WTC11 (cell line): ENCODE data around the gene NOL4. TPM values are rescaled to one million over a fixed set of nuclear protein-coding genes. Genes with fewer than 3 reads are reported as not detected.

Experiments
- ATAC-seq: fragments of 200-7000 bp; cut with Tn5 transposase; 2 replicates; pipeline ENCODE4 v1.10.0; 2021; ENCODE audit warnings: mild to moderate bottlenecking, moderate library complexity
- CTCF ChIA-PET: fragments of 300-600 bp; sonication (Branson Sonifier 250); formaldehyde crosslinking; loops from one replicate; lab custom pipeline; 2021; ENCODE audit warnings: antibody characterized with exemption; lab: Charles Lee
- POLR2A ChIA-PET: fragments of 350-600 bp; sonication (Branson Sonifier 250); formaldehyde crosslinking; loops from one replicate; lab custom pipeline; 2021; ENCODE audit warnings: antibody characterized with exemption; lab: Charles Lee
- DNase-seq: peaks from one replicate; pipeline ENCODE4 v3.0.0; 2021; ENCODE audit warnings: low spot score
- H3K27ac Mint-ChIP-seq: 2 replicates; pipeline ENCODE4 v1.8.0; 2021; ENCODE audit warnings: mixed read lengths
- H3K27me3 Mint-ChIP-seq: 2 replicates; pipeline ENCODE4 v1.8.0; 2021; ENCODE audit warnings: low read depth, mild to moderate bottlenecking, moderate library complexity, mixed read lengths
- H3K36me3 Mint-ChIP-seq: 2 replicates; pipeline ENCODE4 v1.8.0; 2021; ENCODE audit warnings: mixed read lengths
- H3K4me1 Mint-ChIP-seq: 2 replicates; pipeline ENCODE4 v1.8.0; 2022; ENCODE audit warnings: mixed read lengths
- H3K4me3 Mint-ChIP-seq: 2 replicates; pipeline ENCODE4 v1.8.0; 2021; ENCODE audit warnings: mild to moderate bottlenecking, moderate library complexity, mixed read lengths
- H3K9me3 Mint-ChIP-seq: 2 replicates; pipeline ENCODE4 v1.8.0; 2021; ENCODE audit warnings: mixed read lengths
- CREB1 ChIP-seq: sonication (generic); formaldehyde crosslinking; IDR thresholded peaks from 2 replicates; pipeline ENCODE4 v1.8.0; 2023; ENCODE audit warnings: mild to moderate bottlenecking, missing genetic modification reagents
- ETV6 ChIP-seq: sonication (generic); formaldehyde crosslinking; IDR thresholded peaks from 2 replicates; pipeline ENCODE4 v1.8.1; 2022; ENCODE audit warnings: mild to moderate bottlenecking, missing genetic modification reagents
- FOXP1 ChIP-seq: sonication (generic); formaldehyde crosslinking; IDR thresholded peaks from 2 replicates; pipeline ENCODE4 v1.8.0; 2022; ENCODE audit warnings: missing genetic modification reagents, mild to moderate bottlenecking, moderate library complexity, borderline replicate concordance
- GRHL2 ChIP-seq: fragments of 250-450 bp; sonication (Bioruptor Pico); IDR thresholded peaks from 2 replicates; pipeline ENCODE4 v1.8.0; 2022; ENCODE audit warnings: mild to moderate bottlenecking, moderate library complexity; ENCODE audit not compliant: insufficient replicate concordance, severe bottlenecking
- GTF2I ChIP-seq: fragments of 250-450 bp; sonication (Bioruptor Pico); conservative IDR thresholded peaks from 2 replicates; pipeline ENCODE4 v1.4.0; 2021; ENCODE audit warnings: mild to moderate bottlenecking
- HMGA2 ChIP-seq: fragments of 250-450 bp; sonication (Bioruptor Pico); IDR thresholded peaks from 2 replicates; pipeline ENCODE4 v1.4.0; 2021; ENCODE audit warnings: mild to moderate bottlenecking, moderate library complexity
- IRF2 ChIP-seq: sonication (generic); formaldehyde crosslinking; IDR thresholded peaks from 2 replicates; pipeline ENCODE4 v1.8.0; 2022; ENCODE audit warnings: low read depth, missing genetic modification reagents, borderline replicate concordance
- NR2C2 ChIP-seq: sonication (generic); formaldehyde crosslinking; IDR thresholded peaks from 2 replicates; pipeline ENCODE4 v1.8.0; 2022; ENCODE audit warnings: mild to moderate bottlenecking, missing genetic modification reagents
- RORB ChIP-seq: fragments of 250-450 bp; sonication (Bioruptor Pico); IDR thresholded peaks from 2 replicates; pipeline ENCODE4 v1.9.0; 2021; ENCODE audit warnings: mild to moderate bottlenecking
- SOX15 ChIP-seq: fragments of 250-450 bp; sonication (Bioruptor Pico); IDR thresholded peaks from 2 replicates; pipeline ENCODE4 v1.9.0; 2021; ENCODE audit warnings: mild to moderate bottlenecking
- TEAD1 ChIP-seq: sonication (generic); formaldehyde crosslinking; IDR thresholded peaks from 2 replicates; pipeline ENCODE4 v1.8.0; 2022; ENCODE audit warnings: mild to moderate bottlenecking, missing genetic modification reagents
- ZBTB21 ChIP-seq: sonication (generic); formaldehyde crosslinking; IDR thresholded peaks from 2 replicates; pipeline ENCODE4 v1.8.1; 2023; ENCODE audit warnings: mild to moderate bottlenecking, missing genetic modification reagents, borderline replicate concordance
- ZNF121 ChIP-seq: sonication (generic); formaldehyde crosslinking; IDR thresholded peaks from 2 replicates; pipeline ENCODE4 v1.8.0; 2023; ENCODE audit warnings: missing genetic modification reagents
- ZNF138 ChIP-seq: sonication (generic); formaldehyde crosslinking; conservative IDR thresholded peaks from 2 replicates; pipeline ENCODE4 v1.8.1; 2022; ENCODE audit warnings: mild to moderate bottlenecking, moderate library complexity, missing genetic modification reagents
- ZNF317 ChIP-seq: sonication (generic); formaldehyde crosslinking; IDR thresholded peaks from 2 replicates; pipeline ENCODE4 v1.8.1; 2023; ENCODE audit warnings: low read depth, mild to moderate bottlenecking, moderate library complexity, missing genetic modification reagents, borderline replicate concordance
- ZNF416 ChIP-seq: fragments of 250-450 bp; sonication (Bioruptor Pico); IDR thresholded peaks from 2 replicates; pipeline ENCODE4 v1.9.0; 2021; ENCODE audit warnings: mild to moderate bottlenecking, inconsistent platforms
- total RNA-seq: library from RNA; stranded (reverse); gene quantifications from 3 replicates; pipeline ENCODE4 v1.2.3, GENCODE V29; 2021
- TF ChIP-seq, protein P1 (sequence below): fragments of 250-450 bp; sonication (Bioruptor Pico); IDR thresholded peaks from 2 replicates; pipeline ENCODE4 v2.1.2; 2022; ENCODE audit warnings: mild to moderate bottlenecking, moderate library complexity
- TF ChIP-seq, protein P2 (sequence below): fragments of 250-450 bp; sonication (Bioruptor Pico); IDR thresholded peaks from 2 replicates; pipeline ENCODE4 v1.8.0; 2021; ENCODE audit warnings: mild to moderate bottlenecking
- TF ChIP-seq, protein P3 (sequence below): sonication (generic); formaldehyde crosslinking; IDR thresholded peaks from 2 replicates; pipeline ENCODE4 v1.8.1; 2023; ENCODE audit warnings: mild to moderate bottlenecking, missing genetic modification reagents, borderline replicate concordance
- TF ChIP-seq, protein P4 (sequence below): sonication (generic); formaldehyde crosslinking; IDR thresholded peaks from 2 replicates; pipeline ENCODE4 v1.8.0; 2023; ENCODE audit warnings: missing genetic modification reagents
- TF ChIP-seq, protein P5 (sequence below): sonication (generic); formaldehyde crosslinking; IDR thresholded peaks from 2 replicates; pipeline ENCODE4 v1.8.1; 2023; ENCODE audit warnings: mild to moderate bottlenecking, missing genetic modification reagents
- TF ChIP-seq, protein P6 (sequence below): sonication (generic); formaldehyde crosslinking; IDR thresholded peaks from 2 replicates; pipeline ENCODE4 v1.8.1; 2023; ENCODE audit warnings: mild to moderate bottlenecking, missing genetic modification reagents, moderate library complexity
- TF ChIP-seq, protein P7 (sequence below): fragments of 250-450 bp; sonication (Bioruptor Pico); IDR thresholded peaks from 2 replicates; pipeline ENCODE4 v1.9.0; 2021; ENCODE audit warnings: mild to moderate bottlenecking
- TF ChIP-seq, protein P8 (sequence below): sonication (generic); formaldehyde crosslinking; IDR thresholded peaks from 2 replicates; pipeline ENCODE4 v1.8.0; 2022; ENCODE audit warnings: mild to moderate bottlenecking, missing genetic modification reagents
- TF ChIP-seq, protein P9 (sequence below): sonication (generic); formaldehyde crosslinking; conservative IDR thresholded peaks from 2 replicates; pipeline ENCODE4 v1.8.1; 2022; ENCODE audit warnings: mild to moderate bottlenecking, missing genetic modification reagents

Gene NOL4
- total RNA-seq, 1 experiment from 2014 or later, result 1.2 TPM

DNA sequence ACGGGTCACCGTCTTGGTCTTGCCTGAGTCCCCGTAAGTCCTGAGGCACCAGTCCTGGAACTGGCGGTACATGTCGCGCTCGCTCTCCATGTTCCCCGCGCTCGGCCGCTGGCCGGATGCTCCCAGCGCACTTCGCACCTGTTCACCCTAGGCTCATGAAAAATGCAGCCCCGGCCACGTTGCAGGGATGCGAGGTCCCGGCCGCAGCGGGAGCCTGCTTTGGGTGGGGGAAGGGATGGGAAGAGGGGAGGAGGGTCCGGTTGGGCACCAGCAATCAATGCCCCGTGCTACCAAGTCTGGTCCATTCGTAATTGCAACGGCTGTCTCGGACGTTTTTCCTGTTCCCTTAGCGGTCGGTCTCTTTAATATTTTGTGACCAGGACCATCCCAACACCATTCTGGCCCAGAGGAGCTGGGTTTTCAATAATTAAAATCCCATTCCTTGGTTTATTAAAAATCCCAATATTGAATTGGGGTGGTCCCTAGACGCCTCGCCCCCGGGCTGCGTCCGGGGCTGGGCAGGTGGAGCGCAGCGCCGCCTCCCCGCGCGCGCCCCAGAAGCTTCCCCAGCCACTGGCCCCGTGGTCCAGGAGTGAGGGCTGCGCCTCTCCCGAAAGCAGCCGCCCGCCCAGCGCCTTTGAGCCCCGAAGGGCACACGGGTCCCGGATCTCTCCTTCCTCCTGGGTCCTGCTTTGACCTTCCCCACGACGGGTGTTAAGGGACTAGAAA is 1.4 kb downstream of the NOL4 start:
- ChIA-PET POLR2A (no interaction called here), CTCF (interaction anchor here (0.5 to 4.6 kb wide), 6 partner anchors 64 to 586 kb away, joined by 3 to 34 read pairs (median 4); no protein-coding TSS in a partner anchor)
- peaks cover 63% of the 10 kb centered on the region for H3K27me3 Mint-ChIP-seq
- peaks cover 19% of the 10 kb centered on the region for H3K4me1 Mint-ChIP-seq
- no peaks in the 10 kb centered on the region for H3K36me3 Mint-ChIP-seq
- H3K9me3 Mint-ChIP-seq, result no peaks in the 10 kb centered on the region
- ATAC-seq (peak; percentile 19), DNase-seq (peak; percentile 59)
- no peak overlapping the region for H3K27ac Mint-ChIP-seq
- peak overlapping the region; percentile 82 for H3K4me3 Mint-ChIP-seq
- no peak for TF ChIP-seq ZNF138 (CRISPR knock-in tag)
- TF ChIP-seq, protein P1, sequence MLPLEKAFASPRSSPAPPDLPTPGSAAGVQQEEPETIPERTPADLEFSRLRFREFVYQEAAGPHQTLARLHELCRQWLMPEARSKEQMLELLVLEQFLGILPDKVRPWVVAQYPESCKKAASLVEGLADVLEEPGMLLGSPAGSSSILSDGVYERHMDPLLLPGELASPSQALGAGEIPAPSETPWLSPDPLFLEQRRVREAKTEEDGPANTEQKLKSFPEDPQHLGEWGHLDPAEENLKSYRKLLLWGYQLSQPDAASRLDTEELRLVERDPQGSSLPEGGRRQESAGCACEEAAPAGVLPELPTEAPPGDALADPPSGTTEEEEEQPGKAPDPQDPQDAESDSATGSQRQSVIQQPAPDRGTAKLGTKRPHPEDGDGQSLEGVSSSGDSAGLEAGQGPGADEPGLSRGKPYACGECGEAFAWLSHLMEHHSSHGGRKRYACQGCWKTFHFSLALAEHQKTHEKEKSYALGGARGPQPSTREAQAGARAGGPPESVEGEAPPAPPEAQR (CRISPR knock-in tag), result no peak
- no peak for TF ChIP-seq RORB (CRISPR knock-in tag)
- TF ChIP-seq ZNF121 (CRISPR knock-in tag), result no peak
- TF ChIP-seq IRF2, result peak; percentile 73; the same call in 1 of the 2 replicates
- TF ChIP-seq, protein P2, sequence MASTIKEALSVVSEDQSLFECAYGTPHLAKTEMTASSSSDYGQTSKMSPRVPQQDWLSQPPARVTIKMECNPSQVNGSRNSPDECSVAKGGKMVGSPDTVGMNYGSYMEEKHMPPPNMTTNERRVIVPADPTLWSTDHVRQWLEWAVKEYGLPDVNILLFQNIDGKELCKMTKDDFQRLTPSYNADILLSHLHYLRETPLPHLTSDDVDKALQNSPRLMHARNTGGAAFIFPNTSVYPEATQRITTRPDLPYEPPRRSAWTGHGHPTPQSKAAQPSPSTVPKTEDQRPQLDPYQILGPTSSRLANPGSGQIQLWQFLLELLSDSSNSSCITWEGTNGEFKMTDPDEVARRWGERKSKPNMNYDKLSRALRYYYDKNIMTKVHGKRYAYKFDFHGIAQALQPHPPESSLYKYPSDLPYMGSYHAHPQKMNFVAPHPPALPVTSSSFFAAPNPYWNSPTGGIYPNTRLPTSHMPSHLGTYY (CRISPR knock-in tag), result no peak
- no peak for TF ChIP-seq ZNF317 (CRISPR knock-in tag)
- no peak for TF ChIP-seq GTF2I (CRISPR knock-in tag)
- TF ChIP-seq, protein P3, sequence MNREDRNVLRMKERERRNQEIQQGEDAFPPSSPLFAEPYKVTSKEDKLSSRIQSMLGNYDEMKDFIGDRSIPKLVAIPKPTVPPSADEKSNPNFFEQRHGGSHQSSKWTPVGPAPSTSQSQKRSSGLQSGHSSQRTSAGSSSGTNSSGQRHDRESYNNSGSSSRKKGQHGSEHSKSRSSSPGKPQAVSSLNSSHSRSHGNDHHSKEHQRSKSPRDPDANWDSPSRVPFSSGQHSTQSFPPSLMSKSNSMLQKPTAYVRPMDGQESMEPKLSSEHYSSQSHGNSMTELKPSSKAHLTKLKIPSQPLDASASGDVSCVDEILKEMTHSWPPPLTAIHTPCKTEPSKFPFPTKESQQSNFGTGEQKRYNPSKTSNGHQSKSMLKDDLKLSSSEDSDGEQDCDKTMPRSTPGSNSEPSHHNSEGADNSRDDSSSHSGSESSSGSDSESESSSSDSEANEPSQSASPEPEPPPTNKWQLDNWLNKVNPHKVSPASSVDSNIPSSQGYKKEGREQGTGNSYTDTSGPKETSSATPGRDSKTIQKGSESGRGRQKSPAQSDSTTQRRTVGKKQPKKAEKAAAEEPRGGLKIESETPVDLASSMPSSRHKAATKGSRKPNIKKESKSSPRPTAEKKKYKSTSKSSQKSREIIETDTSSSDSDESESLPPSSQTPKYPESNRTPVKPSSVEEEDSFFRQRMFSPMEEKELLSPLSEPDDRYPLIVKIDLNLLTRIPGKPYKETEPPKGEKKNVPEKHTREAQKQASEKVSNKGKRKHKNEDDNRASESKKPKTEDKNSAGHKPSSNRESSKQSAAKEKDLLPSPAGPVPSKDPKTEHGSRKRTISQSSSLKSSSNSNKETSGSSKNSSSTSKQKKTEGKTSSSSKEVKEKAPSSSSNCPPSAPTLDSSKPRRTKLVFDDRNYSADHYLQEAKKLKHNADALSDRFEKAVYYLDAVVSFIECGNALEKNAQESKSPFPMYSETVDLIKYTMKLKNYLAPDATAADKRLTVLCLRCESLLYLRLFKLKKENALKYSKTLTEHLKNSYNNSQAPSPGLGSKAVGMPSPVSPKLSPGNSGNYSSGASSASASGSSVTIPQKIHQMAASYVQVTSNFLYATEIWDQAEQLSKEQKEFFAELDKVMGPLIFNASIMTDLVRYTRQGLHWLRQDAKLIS, result no peak
- TF ChIP-seq, protein P4, sequence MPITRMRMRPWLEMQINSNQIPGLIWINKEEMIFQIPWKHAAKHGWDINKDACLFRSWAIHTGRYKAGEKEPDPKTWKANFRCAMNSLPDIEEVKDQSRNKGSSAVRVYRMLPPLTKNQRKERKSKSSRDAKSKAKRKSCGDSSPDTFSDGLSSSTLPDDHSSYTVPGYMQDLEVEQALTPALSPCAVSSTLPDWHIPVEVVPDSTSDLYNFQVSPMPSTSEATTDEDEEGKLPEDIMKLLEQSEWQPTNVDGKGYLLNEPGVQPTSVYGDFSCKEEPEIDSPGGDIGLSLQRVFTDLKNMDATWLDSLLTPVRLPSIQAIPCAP (CRISPR knock-in tag), result peak; percentile 85; the same call in 1 of the 2 replicates
- TF ChIP-seq ZNF416 (CRISPR knock-in tag), result no peak
- TF ChIP-seq FOXP1, result peak; percentile 97
- peak; percentile 75; the same call in 1 of the 2 replicates for TF ChIP-seq ETV6 (CRISPR knock-in tag)
- TF ChIP-seq NR2C2 (CRISPR knock-in tag), result peak; percentile 62; the same call in 1 of the 2 replicates
- TF ChIP-seq, protein P5, sequence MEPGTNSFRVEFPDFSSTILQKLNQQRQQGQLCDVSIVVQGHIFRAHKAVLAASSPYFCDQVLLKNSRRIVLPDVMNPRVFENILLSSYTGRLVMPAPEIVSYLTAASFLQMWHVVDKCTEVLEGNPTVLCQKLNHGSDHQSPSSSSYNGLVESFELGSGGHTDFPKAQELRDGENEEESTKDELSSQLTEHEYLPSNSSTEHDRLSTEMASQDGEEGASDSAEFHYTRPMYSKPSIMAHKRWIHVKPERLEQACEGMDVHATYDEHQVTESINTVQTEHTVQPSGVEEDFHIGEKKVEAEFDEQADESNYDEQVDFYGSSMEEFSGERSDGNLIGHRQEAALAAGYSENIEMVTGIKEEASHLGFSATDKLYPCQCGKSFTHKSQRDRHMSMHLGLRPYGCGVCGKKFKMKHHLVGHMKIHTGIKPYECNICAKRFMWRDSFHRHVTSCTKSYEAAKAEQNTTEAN, result peak; percentile 91
- no peak for TF ChIP-seq GRHL2 (CRISPR knock-in tag)
- TF ChIP-seq ZBTB21 (CRISPR knock-in tag), result no peak
- TF ChIP-seq, protein P6, sequence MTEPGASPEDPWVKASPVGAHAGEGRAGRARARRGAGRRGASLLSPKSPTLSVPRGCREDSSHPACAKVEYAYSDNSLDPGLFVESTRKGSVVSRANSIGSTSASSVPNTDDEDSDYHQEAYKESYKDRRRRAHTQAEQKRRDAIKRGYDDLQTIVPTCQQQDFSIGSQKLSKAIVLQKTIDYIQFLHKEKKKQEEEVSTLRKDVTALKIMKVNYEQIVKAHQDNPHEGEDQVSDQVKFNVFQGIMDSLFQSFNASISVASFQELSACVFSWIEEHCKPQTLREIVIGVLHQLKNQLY (CRISPR knock-in tag), result no peak
- TF ChIP-seq, protein P7, sequence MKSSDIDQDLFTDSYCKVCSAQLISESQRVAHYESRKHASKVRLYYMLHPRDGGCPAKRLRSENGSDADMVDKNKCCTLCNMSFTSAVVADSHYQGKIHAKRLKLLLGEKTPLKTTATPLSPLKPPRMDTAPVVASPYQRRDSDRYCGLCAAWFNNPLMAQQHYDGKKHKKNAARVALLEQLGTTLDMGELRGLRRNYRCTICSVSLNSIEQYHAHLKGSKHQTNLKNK, result no peak
- TF ChIP-seq HMGA2 (CRISPR knock-in tag), result no peak
- TF ChIP-seq TEAD1, result peak; percentile 92
- 0 out of 2 replicates have a peak, but pooled peaks have one; percentile 66 for TF ChIP-seq CREB1 (CRISPR knock-in tag)
- TF ChIP-seq, protein P8, sequence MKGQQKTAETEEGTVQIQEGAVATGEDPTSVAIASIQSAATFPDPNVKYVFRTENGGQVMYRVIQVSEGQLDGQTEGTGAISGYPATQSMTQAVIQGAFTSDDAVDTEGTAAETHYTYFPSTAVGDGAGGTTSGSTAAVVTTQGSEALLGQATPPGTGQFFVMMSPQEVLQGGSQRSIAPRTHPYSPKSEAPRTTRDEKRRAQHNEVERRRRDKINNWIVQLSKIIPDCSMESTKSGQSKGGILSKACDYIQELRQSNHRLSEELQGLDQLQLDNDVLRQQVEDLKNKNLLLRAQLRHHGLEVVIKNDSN (CRISPR knock-in tag), result no peak
- TF ChIP-seq, protein P9, sequence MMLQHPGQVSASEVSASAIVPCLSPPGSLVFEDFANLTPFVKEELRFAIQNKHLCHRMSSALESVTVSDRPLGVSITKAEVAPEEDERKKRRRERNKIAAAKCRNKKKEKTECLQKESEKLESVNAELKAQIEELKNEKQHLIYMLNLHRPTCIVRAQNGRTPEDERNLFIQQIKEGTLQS (CRISPR knock-in tag), result peak; percentile 63; the same call in 1 of the 2 replicates
- no peak for TF ChIP-seq SOX15 (CRISPR knock-in tag)
